SK-N-MC (cell line): ENCODE results near the gene MAFB.

ENCODE experiments used
- EZH2 ChIP-seq: fragments of 200-600 bp; sonication (generic); IDR thresholded peaks from one replicate; pipeline ENCODE4 v1.6.1; 2017; ENCODE audit warnings: antibody characterized with exemption
- POLR2AphosphoS5 ChIP-seq: IDR thresholded peaks from 2 replicates; pipeline ENCODE4 v1.6.1; 2012; ENCODE audit warnings: mild to moderate bottlenecking, low read depth, low read length, borderline replicate concordance

GRCh38 chr20:40683894-40684268, 5.2 kb downstream of the MAFB start:
- TF ChIP-seq EZH2, result no peak
- TF ChIP-seq POLR2AphosphoS5, result no peak; the same call in 1 of the 2 replicates
